KBM-7 (cell line): Measurements from ENCODE around the gene RPAP3.

Source experiments
- DNase-seq: peaks from one replicate; pipeline ENCODE4 v3.0.0-alpha.2; 2015
- in situ Hi-C: fragments of 300-500 bp; cut with MboI; formaldehyde crosslinking; loops from 2 replicates; pipeline ENCODE4 v1.14.3; 2020; ENCODE audit warnings: low sequenced_read_pairs, low pct_unique_long_range_greater_than_20kb, mixed read lengths

RPAP3 gene

GRCh38 chr12:47744778-47745436 lies 39.1 kb upstream of the RPAP3 start:
- in situ Hi-C loops, result loop anchor here (5.0 to 25.0 kb wide), 2 partner anchors 32 to 92 kb away; no protein-coding TSS in a partner anchor
- no peak for DNase-seq

DNA sequence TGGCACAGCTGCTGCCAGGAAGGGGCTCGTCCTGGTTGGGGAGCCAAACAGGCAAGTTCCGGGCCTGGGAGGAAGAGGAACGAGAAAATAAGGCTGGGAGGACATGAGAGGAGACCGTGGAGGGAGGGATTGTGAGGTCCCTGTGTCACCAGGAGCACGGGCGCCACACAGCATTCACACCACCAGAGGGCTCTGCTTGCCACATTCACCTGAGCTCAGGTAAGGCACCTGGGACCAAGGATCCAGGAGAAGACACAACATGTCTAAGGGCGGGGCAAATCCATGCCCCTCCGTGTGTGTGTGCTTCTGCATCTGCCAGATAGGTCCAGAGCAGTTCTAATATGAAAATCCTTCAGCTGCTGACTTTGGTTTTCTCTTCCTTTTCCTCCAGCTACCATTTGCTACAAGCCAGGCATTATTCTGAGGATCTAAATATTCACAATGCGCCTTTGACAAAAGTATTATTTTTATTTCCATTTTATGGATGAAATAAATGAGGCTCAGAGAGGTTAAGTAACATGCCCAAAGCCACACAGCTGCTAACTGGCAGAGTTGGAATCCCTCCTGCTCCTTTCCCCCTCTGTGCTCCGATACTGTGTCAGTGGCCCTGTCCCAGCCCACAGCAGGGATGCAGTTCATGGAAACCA lies 38.3 kb upstream of the RPAP3 start:
- DNase-seq, result peak; percentile 38
- in situ Hi-C loops, result loop anchor here (5.0 to 25.0 kb wide), 2 partner anchors 33 to 93 kb away; no protein-coding TSS in a partner anchor

DNA sequence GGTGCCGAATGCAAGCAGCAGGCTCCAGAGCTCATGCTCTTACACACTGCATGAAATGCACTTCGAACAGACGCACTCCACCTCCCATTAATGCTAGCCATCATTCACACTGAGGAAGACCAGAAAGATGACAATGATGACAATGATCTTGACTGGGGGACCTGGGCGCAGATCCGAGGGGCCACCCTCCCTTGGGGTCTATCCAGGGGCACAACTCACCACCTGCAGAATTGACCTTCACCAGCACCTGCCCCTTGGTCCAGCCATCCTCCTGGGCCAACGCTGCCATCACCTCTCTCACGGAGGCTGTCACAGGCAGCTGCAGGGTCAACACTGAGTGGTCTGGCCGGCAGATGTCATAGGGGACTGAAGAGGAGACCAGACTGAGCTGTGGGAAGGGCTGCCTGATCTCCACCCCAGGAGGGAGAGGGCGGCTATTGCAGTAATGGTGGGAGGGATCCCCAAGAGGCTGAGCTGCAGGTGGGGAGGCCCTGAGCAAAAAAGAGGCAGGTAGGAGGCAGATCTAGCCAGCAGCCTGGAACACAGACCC lies 37.6 kb upstream of the RPAP3 start:
- DNase-seq, result no peak
- in situ Hi-C loops, result loop anchor here (5.0 to 25.0 kb wide), 2 partner anchors 34 to 94 kb away; no protein-coding TSS in a partner anchor

DNA sequence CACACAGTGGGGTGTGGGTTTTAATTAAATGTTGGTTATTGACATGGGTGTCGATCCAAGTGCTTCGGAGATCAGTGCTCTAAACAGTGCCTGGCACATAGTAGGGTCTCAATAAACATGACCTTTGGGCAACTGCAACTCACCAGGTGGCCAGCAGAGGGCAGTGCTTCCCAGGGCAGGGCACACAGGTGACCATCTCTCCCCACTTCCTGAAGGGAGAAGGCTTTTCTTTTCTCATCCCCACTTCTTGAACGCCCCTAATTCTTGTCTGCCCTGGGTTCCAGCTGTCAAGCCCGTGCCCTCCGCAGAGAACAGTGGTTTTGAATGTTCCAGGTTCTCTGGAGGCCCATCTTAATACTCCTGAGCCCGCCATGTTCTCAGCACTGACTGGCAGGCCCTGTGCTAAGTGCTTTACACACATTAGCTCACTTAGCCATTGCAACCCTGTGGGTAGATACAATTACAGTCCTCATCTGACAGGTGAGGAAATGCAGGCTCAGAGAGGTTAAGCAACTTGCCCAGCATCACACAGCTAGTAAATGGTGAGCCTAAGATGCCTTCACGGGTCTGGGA lies 36.5 kb upstream of the RPAP3 start:
- in situ Hi-C loops, result loop anchor here (5.0 to 25.0 kb wide), 2 partner anchors 35 to 95 kb away; no protein-coding TSS in a partner anchor
- peak; percentile 64 for DNase-seq

DNA sequence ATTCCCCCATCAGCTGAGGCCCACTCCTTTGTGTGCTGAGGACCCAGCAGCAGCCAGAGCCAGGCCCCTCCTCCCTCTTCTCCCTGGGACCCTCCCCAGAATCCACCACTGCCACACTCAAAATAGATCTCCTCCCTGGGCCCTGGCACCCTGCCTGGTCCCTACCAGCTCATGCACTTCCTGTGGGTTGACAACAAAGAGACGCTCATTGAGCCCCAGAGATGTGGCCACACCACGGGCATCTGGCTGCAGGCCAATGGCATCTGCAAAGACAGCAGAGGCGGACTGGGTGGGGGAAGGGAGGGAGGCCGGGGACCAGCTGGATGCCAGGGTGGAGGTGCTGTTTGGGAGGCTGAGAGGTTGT lies 35.5 kb upstream of the RPAP3 start:
- in situ Hi-C loops, result loop anchor here (5.0 to 25.0 kb wide), 2 partner anchors 36 to 96 kb away; no protein-coding TSS in a partner anchor
- DNase-seq, result peak; percentile 50

- in situ Hi-C loops, result loop anchor here (5.0 to 25.0 kb wide), 2 partner anchors 37 to 97 kb away; no protein-coding TSS in a partner anchor
- DNase-seq, result no peak
These were observed 34.9 kb upstream of the RPAP3 start for GRCh38 chr12:47740606-47741339.

GRCh38 chr12:47739979-47740378 lies 34.1 kb upstream of the RPAP3 start:
- DNase-seq, result peak; percentile 16
- in situ Hi-C loops, result loop anchor here (5.0 to 25.0 kb wide), 2 partner anchors 37 to 97 kb away; no protein-coding TSS in a partner anchor

DNA sequence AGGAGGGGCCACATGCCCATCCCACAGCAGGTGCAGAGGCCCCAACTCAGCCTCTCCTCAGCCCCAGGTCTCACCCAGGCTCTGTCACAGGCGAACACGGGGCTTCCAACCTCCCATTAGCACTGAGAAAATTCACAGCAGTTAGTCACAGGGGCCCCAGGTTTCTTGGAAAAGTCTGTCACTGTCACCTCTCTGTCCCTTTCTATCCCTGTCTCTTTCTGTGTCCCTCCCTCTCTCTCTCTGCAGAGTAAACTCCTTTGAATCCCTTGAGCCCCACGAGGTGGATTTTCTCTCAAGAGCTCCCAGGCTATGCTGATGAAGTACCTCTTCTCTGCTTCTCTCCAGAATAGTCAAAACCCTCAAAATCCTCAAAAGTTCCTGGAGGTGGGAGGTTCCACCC lies 33.5 kb upstream of the RPAP3 start:
- in situ Hi-C loops, result loop anchor here (25.0 kb wide), 1 partner anchor 98 kb away; no protein-coding TSS in a partner anchor
- no peak for DNase-seq

DNA sequence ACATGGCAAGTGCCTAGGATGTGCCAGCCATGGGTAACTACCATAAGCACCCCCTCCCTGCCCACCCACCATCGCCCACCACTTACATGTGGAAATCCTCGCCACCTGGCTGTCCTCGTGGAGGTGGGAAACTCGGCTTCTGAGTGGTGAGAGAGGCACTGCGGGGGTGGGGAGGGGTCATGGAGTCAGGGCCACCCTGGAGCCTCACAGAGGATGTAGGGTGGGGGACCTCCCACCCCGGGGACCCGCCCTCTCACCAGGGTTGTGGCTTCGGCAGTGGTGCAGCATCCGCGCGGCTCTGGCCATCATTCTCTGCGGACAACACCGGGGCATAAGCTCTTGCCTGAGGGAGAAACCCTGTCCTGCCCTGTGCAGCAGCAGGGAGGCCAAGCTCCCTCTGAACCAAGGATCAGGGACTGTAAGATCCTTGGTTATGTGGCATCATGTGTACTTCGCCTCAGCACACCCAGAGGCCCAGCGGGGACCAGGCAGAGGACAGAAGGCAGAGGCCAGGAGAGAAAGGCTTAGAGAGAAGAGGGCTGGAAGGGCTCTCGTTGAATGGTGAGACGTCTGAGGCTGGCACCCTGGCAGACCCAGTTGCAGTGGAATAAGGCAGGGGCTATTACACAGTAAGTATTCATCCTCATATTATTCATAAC lies 32.2 kb upstream of the RPAP3 start:
- in situ Hi-C loops, result loop anchor here (25.0 kb wide), 1 partner anchor 99 kb away; no protein-coding TSS in a partner anchor
- DNase-seq, result no peak

DNA sequence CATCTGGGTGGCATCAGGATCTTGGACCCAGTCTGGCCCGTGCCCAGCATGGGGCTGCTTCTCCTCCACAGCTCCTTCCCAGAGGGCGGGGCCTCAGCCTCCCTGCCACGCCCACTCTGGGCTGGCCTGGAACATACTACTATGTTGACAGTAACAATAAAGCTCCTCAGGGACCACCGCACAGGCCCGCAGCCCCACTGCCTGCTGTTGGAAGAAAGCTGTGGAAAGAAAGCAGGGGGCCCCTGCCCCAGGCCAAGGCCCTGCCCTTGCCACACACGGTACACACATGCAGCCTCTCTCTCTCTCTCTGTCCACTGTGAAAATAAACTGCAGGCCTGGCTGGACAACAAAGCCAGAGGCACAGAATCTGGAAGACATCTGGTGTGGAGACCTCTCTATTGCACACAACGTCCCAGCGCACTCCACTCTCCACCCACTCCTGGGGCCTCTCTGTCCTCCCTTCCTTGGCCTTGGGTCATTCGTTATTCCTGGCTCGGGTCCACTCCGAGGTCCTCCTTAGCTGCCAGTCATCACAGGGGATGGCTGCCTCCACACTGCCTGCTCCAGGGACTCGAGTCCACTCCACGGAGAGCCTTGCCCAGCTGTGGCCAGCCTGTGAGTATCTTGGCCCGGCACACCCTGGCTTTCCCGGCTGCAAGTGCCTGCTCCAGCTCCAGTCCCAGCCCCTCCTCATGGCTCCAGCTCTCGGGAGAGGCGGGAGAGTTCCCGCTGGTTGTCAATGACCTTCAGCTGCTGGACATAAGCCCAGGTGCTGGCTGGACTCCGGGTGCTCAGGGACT lies 31.2 kb upstream of the RPAP3 start:
- DNase-seq, result no peak
- in situ Hi-C loops, result loop anchor here (25.0 kb wide), 1 partner anchor 100 kb away; no protein-coding TSS in a partner anchor

GRCh38 chr12:47736216-47736615 lies 30.4 kb upstream of the RPAP3 start:
- in situ Hi-C loops, result loop anchor here (25.0 kb wide), 1 partner anchor 101 kb away; no protein-coding TSS in a partner anchor

DNA sequence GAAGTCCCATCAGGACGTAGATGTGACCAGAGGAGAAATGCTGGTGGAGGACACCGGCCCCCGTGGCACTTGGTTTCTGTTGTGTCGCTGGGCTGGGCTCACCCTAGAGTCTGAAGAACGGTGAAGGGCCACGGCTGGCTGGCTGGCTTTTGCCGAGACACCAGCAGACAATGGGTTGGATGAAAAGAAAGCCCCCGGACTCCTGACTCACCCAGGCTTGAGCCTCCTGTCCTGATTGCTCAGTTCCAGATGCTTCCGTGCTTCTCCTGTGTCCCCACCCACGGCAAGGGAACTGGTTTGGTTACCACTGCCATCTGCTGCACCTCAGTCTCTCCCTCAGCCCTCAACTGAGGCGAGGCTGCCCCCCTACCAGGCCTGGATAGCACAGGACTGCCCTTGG lies 29.8 kb upstream of the RPAP3 start:
- no peak for DNase-seq
- in situ Hi-C loops, result loop anchor here (25.0 kb wide), 1 partner anchor 102 kb away; no protein-coding TSS in a partner anchor

More at GRCh38 chr12:47736216-47736615, 30.4 kb upstream of the RPAP3 start:
- DNase-seq, result no peak

GRCh38 chr12:47734725-47735480 lies 29.1 kb upstream of the RPAP3 start:
- in situ Hi-C loops, result loop anchor here (25.0 kb wide), 1 partner anchor 102 kb away; no protein-coding TSS in a partner anchor

DNA sequence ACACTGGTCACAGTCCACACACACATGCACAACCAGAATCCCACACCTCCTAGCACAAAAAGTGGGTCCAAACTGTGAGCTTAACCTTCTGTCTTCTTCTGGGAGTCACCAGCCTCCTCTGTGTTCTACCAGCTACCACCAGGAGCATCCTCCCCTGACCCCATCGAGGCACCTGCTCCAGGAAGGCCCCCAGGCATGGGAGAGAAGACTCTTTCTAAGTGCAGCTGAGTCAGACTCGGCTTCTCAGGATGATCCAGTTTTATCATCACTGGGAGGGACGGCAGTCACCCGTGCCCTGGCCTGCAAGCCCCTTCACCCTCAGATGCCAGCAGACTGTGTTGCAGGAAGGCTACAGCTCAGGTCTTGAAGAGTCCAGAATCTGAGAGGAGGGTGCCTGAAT lies 27.3 kb upstream of the RPAP3 start:
- in situ Hi-C loops, result loop anchor here (25.0 kb wide), 1 partner anchor 104 kb away; no protein-coding TSS in a partner anchor
- DNase-seq, result no peak

More at GRCh38 chr12:47734725-47735480, 29.1 kb upstream of the RPAP3 start:
- DNase-seq, result no peak

DNA sequence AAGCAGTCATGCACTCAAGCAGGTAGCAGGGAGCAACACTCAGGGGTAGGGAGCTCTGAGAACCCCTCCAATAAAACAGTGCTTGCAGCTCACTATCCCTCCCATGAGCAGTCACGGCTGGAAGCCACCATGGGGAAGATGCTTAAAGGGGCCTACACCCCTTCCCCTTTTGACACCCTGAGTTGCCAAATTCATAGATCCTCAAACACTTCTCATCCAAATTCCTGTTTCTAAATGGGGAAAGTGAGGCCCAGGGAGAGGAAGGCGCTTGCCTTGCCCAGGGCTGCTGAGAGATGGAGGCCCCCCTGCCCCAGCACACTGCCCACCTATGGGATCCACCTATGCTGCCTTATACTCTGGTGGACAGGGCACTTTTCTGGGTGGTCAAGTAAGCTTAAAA lies 26.7 kb upstream of the RPAP3 start:
- in situ Hi-C loops, result loop anchor here (25.0 kb wide), 1 partner anchor 105 kb away; no protein-coding TSS in a partner anchor
- no peak for DNase-seq

DNA sequence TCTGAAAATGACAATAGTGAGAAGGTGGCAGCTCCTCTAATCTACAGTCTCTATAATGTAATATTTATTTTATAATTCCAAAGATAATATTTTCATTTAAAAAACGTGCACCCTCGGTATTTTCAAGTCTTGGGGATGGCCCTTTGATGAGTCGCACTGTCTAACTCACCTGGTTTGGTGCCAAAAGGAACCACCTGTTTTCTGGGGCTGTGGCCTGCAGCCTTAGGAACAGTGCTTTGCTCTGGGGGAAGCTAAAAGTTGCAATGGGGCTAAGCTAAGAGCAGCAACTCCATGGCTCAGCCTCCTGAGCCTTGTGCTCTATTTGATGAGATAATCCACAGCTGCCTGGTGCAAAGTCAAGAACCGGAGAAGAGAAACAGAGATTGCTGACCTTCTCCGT lies 25.9 kb upstream of the RPAP3 start:
- in situ Hi-C loops, result loop anchor here (25.0 kb wide), 1 partner anchor 106 kb away; no protein-coding TSS in a partner anchor
- no peak for DNase-seq
